K562 (cell line): Measurements from ENCODE around the gene HRAS. TPM values are rescaled to one million over a fixed set of nuclear protein-coding genes. Genes with fewer than 3 reads are reported as not detected.

Experiments
- CREB5 ChIP-seq: fragments of 250-450 bp; sonication (Bioruptor Pico); IDR thresholded peaks from 2 replicates; pipeline ENCODE4 v1.5.0; 2020; ENCODE audit warnings: mild to moderate bottlenecking
- HEY1 ChIP-seq: fragments of 250-450 bp; sonication (Bioruptor Pico); IDR thresholded peaks from 2 replicates; pipeline ENCODE4 v1.5.0; 2020; ENCODE audit warnings: mild to moderate bottlenecking, moderate library complexity, borderline replicate concordance
- MAZ ChIP-seq, 2 experiments: fragments of 450-650 bp in 1 of 2; sonication (generic) in 1 of 2; formaldehyde crosslinking; IDR thresholded peaks in 1 of 2; conservative IDR thresholded peaks in 1 of 2; 2 replicates each; pipeline versions ENCODE4 v1.4.0 to v1.5.0; 2020; ENCODE audit warnings: mild to moderate bottlenecking in 1 of 2, missing genetic modification reagents in 1 of 2
- NFRKB ChIP-seq: fragments of 450-650 bp; IDR thresholded peaks from 2 replicates; pipeline ENCODE4 v1.6.1; 2016; ENCODE audit warnings: low read depth
- NRF1 ChIP-seq, 2 experiments: fragments of 450-650 bp; IDR thresholded peaks in 1 of 2; conservative IDR thresholded peaks in 1 of 2; 2 replicates each; pipeline ENCODE4 v1.6.1; 2014; ENCODE audit warnings: mild to moderate bottlenecking in 2 of 2
- PCBP2 ChIP-seq: fragments of 200-400 bp; formaldehyde crosslinking; IDR thresholded peaks from 2 replicates; pipeline ENCODE4 v1.6.1; 2018; ENCODE audit warnings: low read length, low read depth, mild to moderate bottlenecking, moderate library complexity; ENCODE audit not compliant: poor library complexity, severe bottlenecking
- PHB ChIP-seq: fragments of 250-450 bp; sonication (Bioruptor Pico); IDR thresholded peaks from 2 replicates; pipeline ENCODE4 v1.5.0; 2021
- POLR2G ChIP-seq: fragments of 200-400 bp; formaldehyde crosslinking; IDR thresholded peaks from 2 replicates; pipeline ENCODE4 v1.6.1; 2017; ENCODE audit warnings: low read depth, mild to moderate bottlenecking, antibody characterized with exemption, low read length, moderate library complexity
- PTTG1 ChIP-seq: fragments of 450-650 bp; IDR thresholded peaks from 2 replicates; pipeline ENCODE4 v1.6.1; 2016; ENCODE audit warnings: low read depth, mild to moderate bottlenecking, missing genetic modification characterization, missing compliant biosample characterization
- PURB ChIP-seq: sonication (generic); formaldehyde crosslinking; IDR thresholded peaks from 2 replicates; pipeline ENCODE4 v1.9.0; 2021; ENCODE audit warnings: low read depth, mild to moderate bottlenecking, missing genetic modification reagents
- RUNX1 ChIP-seq: sonication (generic); IDR thresholded peaks from 2 replicates; pipeline ENCODE4 v1.6.1; 2016; ENCODE audit warnings: antibody characterized with exemption, low read depth
- SAFB ChIP-seq: fragments of 200-400 bp; formaldehyde crosslinking; IDR thresholded peaks from 2 replicates; pipeline ENCODE4 v1.6.1; 2017; ENCODE audit warnings: low read depth, low read length, borderline replicate concordance
- UBTF ChIP-seq, 2 experiments: IDR thresholded peaks; 2 replicates each; pipeline ENCODE4 v1.6.1; 2012; ENCODE audit warnings: improper control_type of control experiment in 2 of 2, low read depth in 2 of 2, low read length in 2 of 2, borderline replicate concordance in 1 of 2
- ZBTB12 ChIP-seq: fragments of 250-450 bp; sonication (Bioruptor Pico); IDR thresholded peaks from 2 replicates; pipeline ENCODE4 v1.4.0; 2020
- ZNF584 ChIP-seq: fragments of 200-800 bp; sonication (Bioruptor generic); IDR thresholded peaks from 2 replicates; pipeline ENCODE4 v1.6.1; 2016; ENCODE audit warnings: low read depth, mild to moderate bottlenecking, missing genetic modification characterization, missing compliant biosample characterization
- polyA plus RNA-seq, 8 experiments: library from polyadenylated mRNA; depleted of rRNA in 4 of 8; stranded (reverse) in 5 of 8; unstranded in 3 of 8; fragments of >200 nt; fragmentation: Nextera tagmentation in 2 of 8; fragmentation: Illumina TruSeq in 1 of 8; extraction: Ambion mirVana in 2 of 8; extraction: Trizol in 1 of 8; gene quantifications; 2 replicates each; pipeline versions ENCODE4 v1.2.1 to v1.2.3, GENCODE V29; 2011 to 2014; ENCODE audit warnings: inconsistent platforms in 1 of 8, missing spikeins in 1 of 8
- total RNA-seq, 7 experiments: library from RNA; depleted of rRNA in 6 of 7; stranded (reverse); fragments of >200 nt in 6 of 7; fragmentation: Illumina TruSeq in 2 of 7; extraction: Trizol in 2 of 7; gene quantifications; 2 replicates each; pipeline versions ENCODE4 v1.2.1 to v1.2.3, GENCODE V29; 2011 to 2021; ENCODE audit warnings: low replicate concordance in 1 of 7

The HRAS gene
- total and polyA plus RNA-seq, 9 of the 15 experiments (the other 6 are each of a cell fraction or from before 2014, with no cell fraction given): 2.8 to 73.5 (median 29.6) TPM

- 0 out of 2 replicates have a peak, but pooled peaks have one; percentile 13 for TF ChIP-seq POLR2G
- TF ChIP-seq NFRKB: no peak
- peak; percentile 73 to 78 for TF ChIP-seq NRF1 (conservative IDR thresholded peaks at IDR 0.05 in 1 of 2, IDR thresholded peaks at IDR 0.05 in 1 of 2)
- TF ChIP-seq SAFB: peak; percentile 91
- TF ChIP-seq ZNF584 (CRISPR knock-in tag): no peak
- TF ChIP-seq PTTG1 (tag): no peak
- TF ChIP-seq CREB5 (CRISPR knock-in tag): no peak
- no peak for TF ChIP-seq PHB
- no peak for TF ChIP-seq RUNX1
- no peak for TF ChIP-seq ZBTB12 (CRISPR knock-in tag)
- TF ChIP-seq MAZ (CRISPR knock-in tag; conservative IDR thresholded peaks at IDR 0.05 in 1 of 2, IDR thresholded peaks at IDR 0.05 in 1 of 2): peak in 1 of 2 experiments; percentile 51; a peak in 1 of 4 replicates
- 0 out of 4 replicates have a peak, but pooled peaks of 1 of the 2 experiments have one; percentile 26 for TF ChIP-seq UBTF (IDR thresholded peaks at IDR 0.05; ENCODE audit: borderline replicate concordance in 1 of 2, low read depth in 2 of 2, low read length in 2 of 2)
- TF ChIP-seq PURB (CRISPR knock-in tag): no peak
- TF ChIP-seq HEY1 (CRISPR knock-in tag): no peak
- TF ChIP-seq PCBP2: no peak
Observed at GRCh38 chr11:575313-575995, 40.1 kb upstream of the HRAS start (continued).
